Loucy (cell line): ENCODE data around the gene HOXC5.

Experiments used
- EZH2phosphoT487 ChIP-seq: fragments of 200-600 bp; IDR thresholded peaks from 2 replicates; pipeline ENCODE4 v1.6.1; 2018; ENCODE audit warnings: antibody characterized with exemption, mild to moderate bottlenecking, moderate library complexity, borderline replicate concordance
- TF ChIP-seq, protein P1 (sequence below): fragments of 200-600 bp; sonication (generic); conservative IDR thresholded peaks from 2 replicates; pipeline ENCODE4 v1.5.1; 2014; ENCODE audit warnings: mild to moderate bottlenecking, antibody characterized with exemption, low read length

- TF ChIP-seq, protein P1, sequence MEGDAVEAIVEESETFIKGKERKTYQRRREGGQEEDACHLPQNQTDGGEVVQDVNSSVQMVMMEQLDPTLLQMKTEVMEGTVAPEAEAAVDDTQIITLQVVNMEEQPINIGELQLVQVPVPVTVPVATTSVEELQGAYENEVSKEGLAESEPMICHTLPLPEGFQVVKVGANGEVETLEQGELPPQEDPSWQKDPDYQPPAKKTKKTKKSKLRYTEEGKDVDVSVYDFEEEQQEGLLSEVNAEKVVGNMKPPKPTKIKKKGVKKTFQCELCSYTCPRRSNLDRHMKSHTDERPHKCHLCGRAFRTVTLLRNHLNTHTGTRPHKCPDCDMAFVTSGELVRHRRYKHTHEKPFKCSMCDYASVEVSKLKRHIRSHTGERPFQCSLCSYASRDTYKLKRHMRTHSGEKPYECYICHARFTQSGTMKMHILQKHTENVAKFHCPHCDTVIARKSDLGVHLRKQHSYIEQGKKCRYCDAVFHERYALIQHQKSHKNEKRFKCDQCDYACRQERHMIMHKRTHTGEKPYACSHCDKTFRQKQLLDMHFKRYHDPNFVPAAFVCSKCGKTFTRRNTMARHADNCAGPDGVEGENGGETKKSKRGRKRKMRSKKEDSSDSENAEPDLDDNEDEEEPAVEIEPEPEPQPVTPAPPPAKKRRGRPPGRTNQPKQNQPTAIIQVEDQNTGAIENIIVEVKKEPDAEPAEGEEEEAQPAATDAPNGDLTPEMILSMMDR, result no peak
- no peak for TF ChIP-seq EZH2phosphoT487
Observed at GRCh38 chr12:53998110-53998899, 34.5 kb upstream of the HOXC5 start.
